DND-41 (cell line): ENCODE results near the gene WASL.

Experiments used
- CTCF ChIP-seq: IDR thresholded peaks from 2 replicates; pipeline ENCODE4 v1.5.1; 2012; ENCODE audit warnings: borderline replicate concordance, low read length, moderate library complexity, mild to moderate bottlenecking; ENCODE audit not compliant: poor library complexity, severe bottlenecking; ENCODE audit errors: extremely low read depth
- EZH2 ChIP-seq: IDR thresholded peaks from 3 replicates; pipeline ENCODE4 v1.6.1; 2012; ENCODE audit warnings: borderline replicate concordance, low read depth, mild to moderate bottlenecking, moderate library complexity, low read length, inconsistent platforms; ENCODE audit not compliant: severe bottlenecking

GRCh38 chr7:123657304-123657685 lies 91.5 kb downstream of the WASL start:
- TF ChIP-seq CTCF, result no peak
- no peak for TF ChIP-seq EZH2
